K562 (cell line): ENCODE measurements around the gene HKDC1. TPM values are rescaled to one million over a fixed set of nuclear protein-coding genes. Genes with fewer than 3 reads are reported as not detected.

Experiments used
- CHD1 ChIP-seq: fragments of 200-600 bp; sonication (generic); IDR thresholded peaks from one replicate; pipeline ENCODE4 v1.6.1; 2012; ENCODE audit warnings: mild to moderate bottlenecking, moderate library complexity, low read length, inconsistent platforms
- ESRRA ChIP-seq: fragments of 450-650 bp; IDR thresholded peaks from 2 replicates; pipeline ENCODE4 v1.6.1; 2014; ENCODE audit warnings: low read depth, mild to moderate bottlenecking, moderate library complexity, borderline replicate concordance
- GTF2A2 ChIP-seq: IDR thresholded peaks from 2 replicates; pipeline ENCODE4 v1.6.1; 2016; ENCODE audit warnings: mild to moderate bottlenecking, missing genetic modification characterization, missing compliant biosample characterization
- SIN3A ChIP-seq, 2 experiments: fragments of 150-350 bp in 1 of 2; IDR thresholded peaks; 2 replicates each; pipeline ENCODE4 v1.6.1; 2011 to 2016; ENCODE audit warnings: borderline replicate concordance in 2 of 2, low read depth in 2 of 2, low read length in 2 of 2, mild to moderate bottlenecking in 2 of 2, moderate library complexity in 2 of 2; ENCODE audit not compliant: control insufficient read depth in 1 of 2
- TCF3 ChIP-seq: sonication (generic); formaldehyde crosslinking; IDR thresholded peaks from 2 replicates; pipeline ENCODE4 v1.4.0; 2020; ENCODE audit warnings: mild to moderate bottlenecking, missing genetic modification reagents
- YY1 ChIP-seq, 3 experiments: IDR thresholded peaks; 2 replicates each; pipeline ENCODE4 v1.6.1; 2011; ENCODE audit warnings: low read length in 2 of 3, mild to moderate bottlenecking in 2 of 3, moderate library complexity in 2 of 3, borderline replicate concordance in 1 of 3, control low read depth in 1 of 3, low read depth in 1 of 3; ENCODE audit not compliant: insufficient read depth in 3 of 3, insufficient replicate concordance in 2 of 3, control insufficient read depth in 1 of 3, insufficient read length in 1 of 3; ENCODE audit errors: extremely low read depth in 1 of 3
- ZC3H8 ChIP-seq: fragments of 450-650 bp; IDR thresholded peaks from 2 replicates; pipeline ENCODE4 v1.6.1; 2017
- ZNF224 ChIP-seq: sonication (generic); formaldehyde crosslinking; IDR thresholded peaks from 2 replicates; pipeline ENCODE4 v1.8.0; 2022; ENCODE audit warnings: mild to moderate bottlenecking, missing genetic modification reagents
- ZNF395 ChIP-seq: fragments of 200-800 bp; sonication (Bioruptor generic); IDR thresholded peaks from 2 replicates; pipeline ENCODE4 v1.6.1; 2017; ENCODE audit warnings: missing genetic modification characterization, missing compliant biosample characterization
- ZSCAN29 ChIP-seq: fragments of 450-650 bp; IDR thresholded peaks from 2 replicates; pipeline ENCODE4 v1.6.1; 2017
- polyA plus RNA-seq, 8 experiments: library from polyadenylated mRNA; depleted of rRNA in 4 of 8; stranded (reverse) in 5 of 8; unstranded in 3 of 8; fragments of >200 nt; fragmentation: Nextera tagmentation in 2 of 8; fragmentation: Illumina TruSeq in 1 of 8; extraction: Ambion mirVana in 2 of 8; extraction: Trizol in 1 of 8; gene quantifications; 2 replicates each; pipeline versions ENCODE4 v1.2.1 to v1.2.3, GENCODE V29; 2011 to 2014; ENCODE audit warnings: inconsistent platforms in 1 of 8, missing spikeins in 1 of 8
- total RNA-seq, 7 experiments: library from RNA; depleted of rRNA in 6 of 7; stranded (reverse); fragments of >200 nt in 6 of 7; fragmentation: Illumina TruSeq in 2 of 7; extraction: Trizol in 2 of 7; gene quantifications; 2 replicates each; pipeline versions ENCODE4 v1.2.1 to v1.2.3, GENCODE V29; 2011 to 2021; ENCODE audit warnings: low replicate concordance in 1 of 7
- TF ChIP-seq, protein P1 (sequence below): fragments of 250-450 bp; sonication (Bioruptor Pico); IDR thresholded peaks from 2 replicates; pipeline ENCODE4 v1.8.0; 2021; ENCODE audit warnings: moderate library complexity, mild to moderate bottlenecking, inconsistent platforms
- TF ChIP-seq, protein P2 (sequence below): fragments of 250-450 bp; sonication (Bioruptor Pico); IDR thresholded peaks from 2 replicates; pipeline ENCODE4 v1.5.1; 2021; ENCODE audit warnings: mild to moderate bottlenecking
- TF ChIP-seq, protein P3 (sequence below): sonication (generic); IDR thresholded peaks from 2 replicates; pipeline ENCODE4 v1.6.1; 2016

HKDC1 gene
- total and polyA plus RNA-seq, 9 of the 15 experiments (the other 6 are each of a cell fraction or from before 2014, with no cell fraction given) = 0.04 to 0.22 (median 0.11) TPM; not detected in 5

DNA sequence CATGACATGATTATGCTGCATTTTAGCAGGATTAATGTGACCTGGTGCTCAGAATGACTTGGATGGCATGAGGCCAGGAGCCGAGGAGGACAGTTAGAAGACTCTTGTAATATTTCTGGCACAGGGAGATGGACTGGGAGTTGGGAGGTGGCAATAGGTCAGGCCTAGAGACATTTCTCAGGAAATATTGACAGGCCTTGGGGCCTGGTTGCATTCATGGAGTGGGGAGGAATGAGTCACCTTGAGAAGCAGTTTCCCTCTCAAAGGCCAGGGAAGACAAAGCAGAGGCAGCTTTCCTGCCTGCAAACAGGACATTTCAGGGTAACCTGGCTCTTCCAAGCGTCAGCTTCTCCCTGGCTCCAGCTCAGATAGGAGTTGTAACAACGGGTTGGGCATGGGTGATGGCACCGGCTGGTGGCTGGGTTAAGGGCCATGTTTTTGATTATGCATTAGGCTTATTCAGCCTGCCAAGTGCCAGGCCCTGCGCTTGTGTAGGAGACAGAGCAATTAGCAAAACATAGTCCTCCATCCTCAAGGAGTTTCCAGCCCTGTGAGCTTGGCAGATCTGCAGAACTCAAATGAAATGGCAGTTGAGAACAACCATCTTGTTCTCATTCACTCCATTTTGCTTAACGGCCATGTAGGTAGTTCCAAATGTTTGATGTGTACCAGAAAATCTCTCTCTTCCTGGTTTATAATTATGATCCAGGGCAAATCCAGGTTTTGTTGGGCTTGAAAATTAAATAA is 96.4 kb downstream of the HKDC1 start (continued):
- TF ChIP-seq, protein P1, sequence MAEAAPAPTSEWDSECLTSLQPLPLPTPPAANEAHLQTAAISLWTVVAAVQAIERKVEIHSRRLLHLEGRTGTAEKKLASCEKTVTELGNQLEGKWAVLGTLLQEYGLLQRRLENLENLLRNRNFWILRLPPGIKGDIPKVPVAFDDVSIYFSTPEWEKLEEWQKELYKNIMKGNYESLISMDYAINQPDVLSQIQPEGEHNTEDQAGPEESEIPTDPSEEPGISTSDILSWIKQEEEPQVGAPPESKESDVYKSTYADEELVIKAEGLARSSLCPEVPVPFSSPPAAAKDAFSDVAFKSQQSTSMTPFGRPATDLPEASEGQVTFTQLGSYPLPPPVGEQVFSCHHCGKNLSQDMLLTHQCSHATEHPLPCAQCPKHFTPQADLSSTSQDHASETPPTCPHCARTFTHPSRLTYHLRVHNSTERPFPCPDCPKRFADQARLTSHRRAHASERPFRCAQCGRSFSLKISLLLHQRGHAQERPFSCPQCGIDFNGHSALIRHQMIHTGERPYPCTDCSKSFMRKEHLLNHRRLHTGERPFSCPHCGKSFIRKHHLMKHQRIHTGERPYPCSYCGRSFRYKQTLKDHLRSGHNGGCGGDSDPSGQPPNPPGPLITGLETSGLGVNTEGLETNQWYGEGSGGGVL (CRISPR knock-in tag) = 0 out of 2 replicates have a peak, but pooled peaks have one; percentile 30
- peak; percentile 35 for TF ChIP-seq CHD1
- TF ChIP-seq ZNF224 (CRISPR knock-in tag) = no peak
- peak; percentile 58; the same call in 1 of the 2 replicates for TF ChIP-seq ZNF395 (CRISPR knock-in tag)
- TF ChIP-seq ZSCAN29 = no peak
- TF ChIP-seq TCF3 = no peak
- TF ChIP-seq, protein P2, sequence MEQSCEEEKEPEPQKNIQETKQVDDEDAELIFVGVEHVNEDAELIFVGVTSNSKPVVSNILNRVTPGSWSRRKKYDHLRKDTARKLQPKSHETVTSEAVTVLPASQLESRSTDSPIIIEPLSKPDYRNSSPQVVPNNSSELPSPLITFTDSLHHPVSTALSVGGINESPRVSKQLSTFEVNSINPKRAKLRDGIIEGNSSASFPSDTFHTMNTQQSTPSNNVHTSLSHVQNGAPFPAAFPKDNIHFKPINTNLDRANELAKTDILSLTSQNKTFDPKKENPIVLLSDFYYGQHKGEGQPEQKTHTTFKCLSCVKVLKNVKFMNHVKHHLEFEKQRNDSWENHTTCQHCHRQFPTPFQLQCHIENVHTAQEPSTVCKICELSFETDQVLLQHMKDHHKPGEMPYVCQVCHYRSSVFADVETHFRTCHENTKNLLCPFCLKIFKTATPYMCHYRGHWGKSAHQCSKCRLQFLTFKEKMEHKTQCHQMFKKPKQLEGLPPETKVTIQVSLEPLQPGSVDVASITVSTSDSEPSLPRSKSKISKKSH = no peak
- TF ChIP-seq ESRRA = peak; percentile 57; the same call in 1 of the 2 replicates
- TF ChIP-seq, protein P3, sequence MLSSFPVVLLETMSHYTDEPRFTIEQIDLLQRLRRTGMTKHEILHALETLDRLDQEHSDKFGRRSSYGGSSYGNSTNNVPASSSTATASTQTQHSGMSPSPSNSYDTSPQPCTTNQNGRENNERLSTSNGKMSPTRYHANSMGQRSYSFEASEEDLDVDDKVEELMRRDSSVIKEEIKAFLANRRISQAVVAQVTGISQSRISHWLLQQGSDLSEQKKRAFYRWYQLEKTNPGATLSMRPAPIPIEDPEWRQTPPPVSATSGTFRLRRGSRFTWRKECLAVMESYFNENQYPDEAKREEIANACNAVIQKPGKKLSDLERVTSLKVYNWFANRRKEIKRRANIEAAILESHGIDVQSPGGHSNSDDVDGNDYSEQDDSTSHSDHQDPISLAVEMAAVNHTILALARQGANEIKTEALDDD = no peak
- peak in 1 of 2 experiments; percentile 10; a peak in 1 of 4 replicates for TF ChIP-seq SIN3A (IDR thresholded peaks at IDR 0.05; ENCODE audit: borderline replicate concordance in 2 of 2, control insufficient read depth in 1 of 2, low read depth in 2 of 2, low read length in 2 of 2)
- 0 out of 2 replicates have a peak, but pooled peaks have one; percentile 2 for TF ChIP-seq ZC3H8
- peak; percentile 70 for TF ChIP-seq GTF2A2 (tag)
- TF ChIP-seq YY1 (IDR thresholded peaks at IDR 0.05; ENCODE audit: borderline replicate concordance in 1 of 3, control insufficient read depth in 1 of 3, extremely low read depth in 1 of 3, insufficient read depth in 3 of 3, insufficient read length in 1 of 3, insufficient replicate concordance in 2 of 3, low read depth in 1 of 3, low read length in 2 of 3) = peak in 1 of 3 experiments; percentile 79
